ENCODE results near the gene SRC.
A peak's percentile ranks its signal among the peaks of the same experiment; 100 is the strongest.

Gene SRC

DNA sequence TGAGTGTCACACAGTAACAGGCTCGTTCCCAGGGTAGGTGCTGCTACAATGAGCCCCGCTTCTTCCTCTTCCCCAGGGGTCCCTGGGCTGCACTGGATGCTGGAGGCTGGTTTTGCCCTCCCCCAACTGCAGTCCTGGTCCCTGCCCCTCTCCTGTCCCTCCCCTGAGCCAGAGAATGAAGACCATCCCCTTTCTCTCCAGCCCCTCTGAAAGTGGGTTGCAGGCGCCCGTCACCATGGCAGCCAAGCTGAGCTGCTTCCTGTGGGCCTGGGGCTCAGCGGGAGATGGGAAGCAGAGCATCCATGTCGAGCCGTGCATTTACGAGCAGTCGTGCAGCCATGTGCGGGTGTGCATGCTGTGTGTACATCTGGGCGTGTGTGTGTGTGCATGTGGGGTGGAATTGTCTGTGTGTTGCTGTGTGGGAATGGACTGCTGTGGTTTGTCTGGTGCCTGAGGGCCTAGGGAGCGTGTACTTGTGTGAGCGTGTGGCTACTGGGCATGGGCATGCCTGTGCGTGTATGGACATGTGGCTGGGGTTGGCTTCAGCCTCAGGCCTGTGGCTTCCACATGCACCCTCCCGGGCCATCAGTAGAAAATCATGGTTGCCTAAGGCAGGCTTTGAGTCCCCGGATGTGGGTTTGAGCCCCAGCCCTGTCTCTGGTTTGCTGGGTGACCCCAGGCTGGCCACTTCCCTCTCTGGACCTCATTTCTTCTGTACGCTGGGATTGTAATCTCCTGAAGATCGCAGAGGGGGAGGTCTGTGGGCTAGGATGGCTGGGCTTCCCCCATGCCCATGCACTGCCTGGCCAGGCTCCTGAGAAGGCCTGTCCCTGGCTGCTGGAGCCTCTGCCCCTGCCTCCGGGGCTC, 48.8 kb downstream of the SRC start:
- no peak for DNase-seq
- H3K27ac ChIP-seq = no peak overlapping the region
- TF ChIP-seq, protein P1, sequence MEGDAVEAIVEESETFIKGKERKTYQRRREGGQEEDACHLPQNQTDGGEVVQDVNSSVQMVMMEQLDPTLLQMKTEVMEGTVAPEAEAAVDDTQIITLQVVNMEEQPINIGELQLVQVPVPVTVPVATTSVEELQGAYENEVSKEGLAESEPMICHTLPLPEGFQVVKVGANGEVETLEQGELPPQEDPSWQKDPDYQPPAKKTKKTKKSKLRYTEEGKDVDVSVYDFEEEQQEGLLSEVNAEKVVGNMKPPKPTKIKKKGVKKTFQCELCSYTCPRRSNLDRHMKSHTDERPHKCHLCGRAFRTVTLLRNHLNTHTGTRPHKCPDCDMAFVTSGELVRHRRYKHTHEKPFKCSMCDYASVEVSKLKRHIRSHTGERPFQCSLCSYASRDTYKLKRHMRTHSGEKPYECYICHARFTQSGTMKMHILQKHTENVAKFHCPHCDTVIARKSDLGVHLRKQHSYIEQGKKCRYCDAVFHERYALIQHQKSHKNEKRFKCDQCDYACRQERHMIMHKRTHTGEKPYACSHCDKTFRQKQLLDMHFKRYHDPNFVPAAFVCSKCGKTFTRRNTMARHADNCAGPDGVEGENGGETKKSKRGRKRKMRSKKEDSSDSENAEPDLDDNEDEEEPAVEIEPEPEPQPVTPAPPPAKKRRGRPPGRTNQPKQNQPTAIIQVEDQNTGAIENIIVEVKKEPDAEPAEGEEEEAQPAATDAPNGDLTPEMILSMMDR (IDR thresholded peaks at IDR 0.05; ENCODE audit: low read depth, low read length, missing control alignments) = no peak
- in situ Hi-C loops (cut with HindIII; ENCODE audit: low pct_ligation_motif_present, low sequenced_read_pairs) = no loop called here
- H3K4me3 ChIP-seq (ENCODE audit: low read depth, low read length) = no peak overlapping the region
- no peaks in the 10 kb centered on the region for H3K27me3 ChIP-seq (replicated peaks)
- peaks cover 6% of the 10 kb centered on the region for H3K36me3 ChIP-seq (replicated peaks)

DNA sequence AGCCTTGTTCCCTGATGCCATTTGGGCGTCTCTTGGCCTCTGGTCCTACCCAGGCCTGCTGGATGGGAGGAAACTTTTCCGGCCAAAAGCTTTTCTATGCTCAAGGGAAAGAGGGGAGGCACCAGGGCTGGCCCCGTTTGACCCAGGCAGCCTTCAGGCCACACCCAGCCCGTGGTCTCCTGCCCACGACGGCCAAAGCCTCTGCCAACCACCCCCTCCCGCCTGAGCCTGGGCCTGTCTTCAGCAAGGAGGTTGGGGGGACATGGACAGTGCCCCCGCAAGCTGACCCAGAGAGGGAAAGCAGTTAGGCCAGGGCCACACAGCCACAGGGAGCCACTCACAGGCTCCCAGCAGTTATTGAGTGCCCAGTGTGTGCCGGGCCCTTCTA, 49.5 kb downstream of the SRC start:
- H3K4me3 ChIP-seq (ENCODE audit: low read depth, low read length) = no peak overlapping the region
- H3K36me3 ChIP-seq (replicated peaks) = peaks cover 4% of the 10 kb centered on the region
- TF ChIP-seq, protein P1 (IDR thresholded peaks at IDR 0.05; ENCODE audit: low read depth, low read length, missing control alignments) = no peak
- no peak for DNase-seq
- H3K27ac ChIP-seq = no peak overlapping the region
- no peaks in the 10 kb centered on the region for H3K27me3 ChIP-seq (replicated peaks)
- in situ Hi-C loops (cut with HindIII; ENCODE audit: low pct_ligation_motif_present, low sequenced_read_pairs) = no loop called here

DNA sequence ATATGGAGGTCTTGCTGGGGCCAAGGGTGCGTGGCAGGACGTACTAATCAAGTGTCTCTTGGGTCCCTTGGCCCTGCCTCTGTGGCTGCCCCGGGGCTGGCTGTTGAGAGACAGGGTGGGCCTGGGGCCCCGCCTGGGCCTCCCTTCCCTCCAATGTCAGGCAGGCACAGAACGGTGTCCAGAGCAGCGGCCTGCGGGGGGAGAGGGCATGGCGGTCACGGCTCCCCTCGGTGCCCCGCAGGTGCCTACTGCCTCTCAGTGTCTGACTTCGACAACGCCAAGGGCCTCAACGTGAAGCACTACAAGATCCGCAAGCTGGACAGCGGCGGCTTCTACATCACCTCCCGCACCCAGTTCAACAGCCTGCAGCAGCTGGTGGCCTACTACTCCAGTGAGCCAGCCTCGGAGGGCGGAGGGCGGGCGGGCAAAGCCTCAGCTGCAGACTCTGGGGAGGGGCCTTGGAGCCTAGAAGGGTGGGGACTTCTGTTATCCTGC, 50.0 kb downstream of the SRC start:
- TF ChIP-seq, protein P1 (IDR thresholded peaks at IDR 0.05; ENCODE audit: low read depth, low read length, missing control alignments) = no peak
- DNase-seq = no peak
- no peaks in the 10 kb centered on the region for H3K27me3 ChIP-seq (replicated peaks)
- no peak overlapping the region for H3K4me3 ChIP-seq (ENCODE audit: low read depth, low read length)
- in situ Hi-C loops (cut with HindIII; ENCODE audit: low pct_ligation_motif_present, low sequenced_read_pairs) = no loop called here
- no peak overlapping the region for H3K27ac ChIP-seq
- peaks cover 4% of the 10 kb centered on the region for H3K36me3 ChIP-seq (replicated peaks)

DNA sequence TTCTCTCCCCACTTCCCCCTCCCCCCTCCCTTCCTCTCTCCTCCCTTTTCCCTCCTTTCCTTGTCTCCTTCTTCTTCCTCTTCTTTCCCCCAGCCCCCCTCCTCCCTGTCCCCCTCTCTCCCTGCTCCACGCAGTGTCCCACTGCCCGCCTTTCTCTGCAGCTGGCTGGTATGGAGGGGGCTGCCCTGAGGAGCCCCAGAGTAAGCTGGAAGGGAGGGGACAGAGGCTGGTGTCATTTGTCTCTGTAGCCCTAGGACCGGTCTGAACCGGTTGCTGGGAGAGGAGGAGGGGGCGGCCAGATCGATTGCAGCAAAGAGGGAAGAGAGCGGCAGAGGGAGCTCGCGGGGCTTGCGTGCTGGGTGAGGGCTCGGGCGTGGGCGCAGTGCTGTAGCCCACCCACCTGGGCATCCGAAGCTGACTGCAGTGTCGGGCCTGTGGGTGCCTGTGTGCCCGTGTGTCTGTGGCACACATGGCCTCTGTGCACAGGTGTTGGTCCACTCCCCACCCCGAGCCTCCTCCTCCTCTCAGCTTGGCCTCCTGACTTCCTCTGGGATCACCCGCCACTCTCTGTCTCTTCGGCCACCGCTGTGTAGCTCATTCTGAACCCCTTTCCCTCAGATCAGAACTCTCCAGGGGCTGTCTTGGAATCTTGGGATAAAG, 50.6 kb downstream of the SRC start:
- no peak for DNase-seq
- TF ChIP-seq, protein P1 (IDR thresholded peaks at IDR 0.05; ENCODE audit: low read depth, low read length, missing control alignments) = no peak
- H3K4me3 ChIP-seq (ENCODE audit: low read depth, low read length) = no peak overlapping the region
- no peaks in the 10 kb centered on the region for H3K27me3 ChIP-seq (replicated peaks)
- H3K36me3 ChIP-seq (replicated peaks) = peaks cover 4% of the 10 kb centered on the region
- in situ Hi-C loops (cut with HindIII; ENCODE audit: low pct_ligation_motif_present, low sequenced_read_pairs) = no loop called here
- no peak overlapping the region for H3K27ac ChIP-seq

DNA sequence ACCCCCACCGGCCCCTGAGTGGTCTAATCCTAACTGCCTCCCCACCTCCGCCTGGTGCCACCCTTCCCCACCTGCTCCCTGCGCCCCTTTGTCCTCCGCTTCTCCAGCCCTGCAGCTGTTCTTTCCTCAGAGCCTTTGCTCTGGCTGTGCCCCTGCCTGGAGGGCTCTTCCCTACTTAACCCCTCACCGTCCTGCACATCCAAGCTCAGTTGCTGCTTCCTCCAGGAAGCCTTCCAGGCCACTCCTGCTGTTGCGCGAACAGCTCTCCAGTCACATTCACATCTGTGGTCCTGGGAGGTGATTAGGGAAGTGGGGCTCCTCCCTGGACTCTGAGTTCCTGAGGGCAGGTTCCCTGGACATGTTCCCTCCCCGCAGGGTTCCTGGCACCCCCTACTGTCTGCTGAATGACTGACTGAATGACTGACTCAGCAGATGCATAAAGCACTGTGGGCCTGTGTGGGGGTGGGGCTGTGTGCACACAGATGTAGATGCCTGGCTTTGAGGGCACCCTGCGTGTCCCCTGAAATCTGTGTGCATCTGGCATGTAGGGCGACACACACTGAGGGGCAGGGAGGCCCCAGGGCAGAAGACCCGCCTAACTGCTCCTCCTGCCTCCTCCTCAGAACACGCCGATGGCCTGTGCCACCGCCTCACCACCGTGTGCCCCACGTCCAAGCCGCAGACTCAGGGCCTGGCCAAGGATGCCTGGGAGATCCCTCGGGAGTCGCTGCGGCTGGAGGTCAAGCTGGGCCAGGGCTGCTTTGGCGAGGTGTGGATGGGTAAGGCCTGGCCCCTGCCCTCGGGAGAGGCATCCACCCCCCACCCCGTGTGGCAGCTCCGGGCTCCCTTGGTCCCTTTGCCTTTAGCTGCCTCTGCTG, 51.4 kb downstream of the SRC start:
- H3K27ac ChIP-seq = no peak overlapping the region
- no peak for DNase-seq
- TF ChIP-seq, protein P1 (IDR thresholded peaks at IDR 0.05; ENCODE audit: low read depth, low read length, missing control alignments) = peak; percentile 38
- H3K27me3 ChIP-seq (replicated peaks) = no peaks in the 10 kb centered on the region
- in situ Hi-C loops (cut with HindIII; ENCODE audit: low pct_ligation_motif_present, low sequenced_read_pairs) = no loop called here
- H3K36me3 ChIP-seq (replicated peaks) = peaks cover 8% of the 10 kb centered on the region
- H3K4me3 ChIP-seq (ENCODE audit: low read depth, low read length) = no peak overlapping the region

All from brain microvascular endothelial cell (primary cell).